NCI-H460 (cell line): Measurements from ENCODE around the gene ZFP57. TPM values are rescaled to one million over a fixed set of nuclear protein-coding genes. Genes with fewer than 3 reads are reported as not detected.

Source experiments
- DNase-seq: peaks from one replicate; pipeline ENCODE4 v3.0.0-alpha.2; 2016; ENCODE audit warnings: low read depth; ENCODE audit errors: extremely low read depth
- polyA plus RNA-seq: library from polyadenylated mRNA; depleted of rRNA; stranded (reverse); fragments of >200 nt; gene quantifications from 2 replicates; pipeline ENCODE4 v1.2.3, GENCODE V29; 2014; cell fraction: nucleus; rRNA removed
- total RNA-seq: library from RNA; depleted of rRNA; stranded (reverse); fragments of >200 nt; shearing (Covaris generic); gene quantifications from 2 replicates; pipeline ENCODE4 v1.2.3, GENCODE V29; 2014; rRNA removed

ZFP57 gene
- not detected in 2 replicates for total RNA-seq
- not detected in 2 replicates for polyA plus RNA-seq

GRCh38 chr6:29680904-29681303 is at the start of gene ZFP57:
TSS of gene ZFP57 (minus strand) at chr6:29681152. CDS start at chr6:29677003, 4,149 bp downstream.
- DNase-seq: no peak

GRCh38 chr6:29730575-29731126 is 49.7 kb upstream of the ZFP57 start:
- no peak for DNase-seq

GRCh38 chr6:29729774-29730328 is 48.9 kb upstream of the ZFP57 start:
- no peak for DNase-seq

GRCh38 chr6:29728875-29729270 is 47.9 kb upstream of the ZFP57 start:
- DNase-seq: no peak

- DNase-seq: no peak
These were observed 47.4 kb upstream of the ZFP57 start for GRCh38 chr6:29728173-29728874.

GRCh38 chr6:29727637-29728036 is 46.7 kb upstream of the ZFP57 start:
- no peak for DNase-seq

- no peak for DNase-seq
These were observed 45.7 kb upstream of the ZFP57 start for GRCh38 chr6:29726571-29727194.

GRCh38 chr6:29726001-29726400 is 45.0 kb upstream of the ZFP57 start:
- no peak for DNase-seq

GRCh38 chr6:29724937-29725869 is 44.3 kb upstream of the ZFP57 start:
- no peak for DNase-seq

- no peak for DNase-seq
These were observed 43.0 kb upstream of the ZFP57 start for GRCh38 chr6:29723666-29724588.

GRCh38 chr6:29723262-29723665 is 42.3 kb upstream of the ZFP57 start, which contains the start of gene HLA-F:
TSS of gene HLA-F (plus strand) at chr6:29723434. CDS start at chr6:29723464, 30 bp downstream.
- DNase-seq: peak; percentile 88

- no peak for DNase-seq
These were observed 39.9 kb upstream of the ZFP57 start for GRCh38 chr6:29720863-29721262.

- DNase-seq: no peak
These were observed 29.5 kb upstream of the ZFP57 start for GRCh38 chr6:29710281-29710941.

- no peak for DNase-seq
These were observed 28.2 kb upstream of the ZFP57 start for GRCh38 chr6:29709188-29709587.

- no peak for DNase-seq
These were observed 27.7 kb upstream of the ZFP57 start for GRCh38 chr6:29708432-29709179.

- DNase-seq: peak; percentile 61
These were observed 24.7 kb upstream of the ZFP57 start for GRCh38 chr6:29705389-29706231.

- peak; percentile 26 for DNase-seq
These were observed 21.7 kb upstream of the ZFP57 start for GRCh38 chr6:29702519-29703103.
